Measurements from ENCODE around the gene GPR39.

Gene GPR39

GRCh38 chr2:132690664-132691303 is 274.2 kb downstream of the GPR39 start:
- DNase-seq: no peak

- no peak for DNase-seq
Measured at GRCh38 chr2:132691556-132691955, 275.0 kb downstream of the GPR39 start.

GRCh38 chr2:132692816-132693215 is 276.2 kb downstream of the GPR39 start:
- DNase-seq: no peak

All from SIG-M5 (cell line).